Measurements from ENCODE around the gene MTARC1.
A peak's percentile ranks its signal among the peaks of the same experiment; 100 is the strongest.

The MTARC1 gene

DNA sequence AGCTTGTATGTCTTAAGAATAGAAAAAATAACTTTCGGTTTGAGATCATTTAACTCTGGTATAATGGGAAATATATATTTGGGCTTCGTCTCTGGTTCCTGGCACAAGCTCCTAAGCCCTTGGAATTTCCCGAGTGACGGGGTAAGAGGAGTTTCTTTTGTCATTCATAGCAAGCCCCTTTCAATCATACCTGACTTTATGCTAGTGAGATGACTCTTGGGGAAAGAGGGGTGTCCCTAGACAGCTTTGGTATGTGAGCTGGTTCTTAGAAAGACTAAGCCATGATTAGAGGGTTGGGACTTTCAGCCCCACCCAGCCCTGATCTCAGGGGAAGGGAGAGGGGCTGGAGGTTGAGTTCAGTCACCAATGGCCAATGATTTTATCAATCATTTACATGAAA, 13.9 kb upstream of the MTARC1 start:
- H4K20me1 ChIP-seq (ENCODE audit: insufficient read depth, low read length), result no peaks in the 10 kb centered on the region
- no peaks in the 10 kb centered on the region for H3K9me2 ChIP-seq (replicated peaks; ENCODE audit: insufficient read depth, low read length)
- no peak overlapping the region for H3K4me2 ChIP-seq (ENCODE audit: low read depth, low read length)
- no peak for TF ChIP-seq EZH2 (optimal IDR thresholded peaks at IDR 0.05; ENCODE audit: low read depth, low read length)
- TF ChIP-seq, protein P1, sequence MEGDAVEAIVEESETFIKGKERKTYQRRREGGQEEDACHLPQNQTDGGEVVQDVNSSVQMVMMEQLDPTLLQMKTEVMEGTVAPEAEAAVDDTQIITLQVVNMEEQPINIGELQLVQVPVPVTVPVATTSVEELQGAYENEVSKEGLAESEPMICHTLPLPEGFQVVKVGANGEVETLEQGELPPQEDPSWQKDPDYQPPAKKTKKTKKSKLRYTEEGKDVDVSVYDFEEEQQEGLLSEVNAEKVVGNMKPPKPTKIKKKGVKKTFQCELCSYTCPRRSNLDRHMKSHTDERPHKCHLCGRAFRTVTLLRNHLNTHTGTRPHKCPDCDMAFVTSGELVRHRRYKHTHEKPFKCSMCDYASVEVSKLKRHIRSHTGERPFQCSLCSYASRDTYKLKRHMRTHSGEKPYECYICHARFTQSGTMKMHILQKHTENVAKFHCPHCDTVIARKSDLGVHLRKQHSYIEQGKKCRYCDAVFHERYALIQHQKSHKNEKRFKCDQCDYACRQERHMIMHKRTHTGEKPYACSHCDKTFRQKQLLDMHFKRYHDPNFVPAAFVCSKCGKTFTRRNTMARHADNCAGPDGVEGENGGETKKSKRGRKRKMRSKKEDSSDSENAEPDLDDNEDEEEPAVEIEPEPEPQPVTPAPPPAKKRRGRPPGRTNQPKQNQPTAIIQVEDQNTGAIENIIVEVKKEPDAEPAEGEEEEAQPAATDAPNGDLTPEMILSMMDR (IDR thresholded peaks at IDR 0.05; ENCODE audit: low read length), result no peak
- TF ChIP-seq EZH2phosphoT487 (IDR thresholded peaks at IDR 0.05; ENCODE audit: low read length), result no peak
- H3K27ac ChIP-seq (ENCODE audit: low read length), result no peak overlapping the region
- no peaks in the 10 kb centered on the region for H3K36me3 ChIP-seq (replicated peaks; ENCODE audit: insufficient read depth, low read length)
- no peak for DNase-seq
- no peaks in the 10 kb centered on the region for H3K9me3 ChIP-seq (replicated peaks; ENCODE audit: insufficient read depth, low read length)
- H3K27me3 ChIP-seq (replicated peaks; ENCODE audit: insufficient read depth, low read length), result no peaks in the 10 kb centered on the region
- H3K4me1 ChIP-seq (ENCODE audit: low read length), result no peaks in the 10 kb centered on the region
- H2AFZ ChIP-seq (ENCODE audit: low read length), result no peak overlapping the region
- no peaks in the 10 kb centered on the region for H3F3A ChIP-seq (ENCODE audit: insufficient read depth, low read length)
- H3K9ac ChIP-seq (ENCODE audit: low read length), result no peak overlapping the region
- H3K4me3 ChIP-seq (ENCODE audit: low read length), result no peak overlapping the region
- no peaks in the 10 kb centered on the region for H3K79me2 ChIP-seq (ENCODE audit: low read length)

- Histone ChIP-seq H3K9me3 (replicated peaks; ENCODE audit: insufficient read depth, low read length) (no peaks in the 10 kb centered on the region), H3K27ac (ENCODE audit: low read length) (no peak overlapping the region), H3K27me3 (replicated peaks; ENCODE audit: insufficient read depth, low read length) (no peaks in the 10 kb centered on the region), H3K79me2 (ENCODE audit: low read length) (no peaks in the 10 kb centered on the region), H3K4me1 (ENCODE audit: low read length) (no peaks in the 10 kb centered on the region), H4K20me1 (ENCODE audit: insufficient read depth, low read length) (no peaks in the 10 kb centered on the region), H3K9ac (ENCODE audit: low read length) (no peak overlapping the region), H3K9me2 (replicated peaks; ENCODE audit: insufficient read depth, low read length) (no peaks in the 10 kb centered on the region), H3K4me3 (ENCODE audit: low read length) (no peak overlapping the region), H3F3A (ENCODE audit: insufficient read depth, low read length) (no peaks in the 10 kb centered on the region), H3K4me2 (ENCODE audit: low read depth, low read length) (no peak overlapping the region), H3K36me3 (replicated peaks; ENCODE audit: insufficient read depth, low read length) (no peaks in the 10 kb centered on the region), H2AFZ (ENCODE audit: low read length) (no peak overlapping the region)
- peak; percentile 40 for DNase-seq
- TF ChIP-seq EZH2phosphoT487 (IDR thresholded peaks at IDR 0.05; ENCODE audit: low read length), result no peak
- no peak for TF ChIP-seq EZH2 (optimal IDR thresholded peaks at IDR 0.05; ENCODE audit: low read depth, low read length)
- TF ChIP-seq, protein P1 (IDR thresholded peaks at IDR 0.05; ENCODE audit: low read length), result peak; percentile 94
These were observed 11.4 kb upstream of the MTARC1 start for GRCh38 chr1:220775240-220775853.

DNA sequence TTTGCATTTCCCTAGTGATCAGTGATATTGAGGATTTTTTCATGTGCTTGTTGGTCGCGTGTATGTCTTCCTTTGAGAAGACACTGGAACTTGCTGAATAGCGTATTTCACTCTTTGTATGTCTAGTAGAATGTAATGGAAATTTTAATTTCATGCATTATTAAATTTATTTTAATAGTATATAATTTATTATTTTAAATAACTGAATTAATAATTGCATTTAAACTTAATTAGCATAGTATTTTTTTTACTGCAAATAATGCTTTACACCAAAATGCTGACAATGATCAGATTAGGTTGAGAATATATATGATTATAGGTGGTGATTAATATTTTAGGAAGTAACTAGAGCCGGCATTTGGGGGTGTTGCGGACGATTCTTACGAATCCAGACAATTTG, 10.5 kb upstream of the MTARC1 start:
- Histone ChIP-seq H3K27me3 (replicated peaks; ENCODE audit: insufficient read depth, low read length) (no peaks in the 10 kb centered on the region), H3K9ac (ENCODE audit: low read length) (no peak overlapping the region), H3K79me2 (ENCODE audit: low read length) (no peaks in the 10 kb centered on the region), H3K9me3 (replicated peaks; ENCODE audit: insufficient read depth, low read length) (no peaks in the 10 kb centered on the region), H3K36me3 (replicated peaks; ENCODE audit: insufficient read depth, low read length) (no peaks in the 10 kb centered on the region), H2AFZ (ENCODE audit: low read length) (no peak overlapping the region), H3K9me2 (replicated peaks; ENCODE audit: insufficient read depth, low read length) (no peaks in the 10 kb centered on the region), H3K4me2 (ENCODE audit: low read depth, low read length) (no peak overlapping the region), H4K20me1 (ENCODE audit: insufficient read depth, low read length) (no peaks in the 10 kb centered on the region), H3F3A (ENCODE audit: insufficient read depth, low read length) (no peaks in the 10 kb centered on the region), H3K27ac (ENCODE audit: low read length) (no peak overlapping the region), H3K4me1 (ENCODE audit: low read length) (no peaks in the 10 kb centered on the region), H3K4me3 (ENCODE audit: low read length) (no peak overlapping the region)
- no peak for DNase-seq
- TF ChIP-seq, protein P1 (IDR thresholded peaks at IDR 0.05; ENCODE audit: low read length), result no peak
- TF ChIP-seq EZH2phosphoT487 (IDR thresholded peaks at IDR 0.05; ENCODE audit: low read length) (no peak), EZH2 (optimal IDR thresholded peaks at IDR 0.05; ENCODE audit: low read depth, low read length) (no peak)

Data from MM.1S (cell line).